Mesothelial cell of epicardium (in vitro differentiated cells): Measurements from ENCODE around the gene CALB2. TPM values are rescaled to one million over a fixed set of nuclear protein-coding genes. Genes with fewer than 3 reads are reported as not detected.
"Not testable (repeated sequence)": the region's sequence is repeated elsewhere in the genome, so short reads cannot be mapped to it uniquely, and the experiment has no call there.

Experiments used
- DNase-seq, 2 experiments: peaks; one replicate each; pipeline ENCODE4 v3.0.0; 2021; ENCODE audit warnings: low spot score in 2 of 2; ENCODE audit not compliant: unreplicated experiment in 2 of 2
- H3K27ac Mint-ChIP-seq: 2 replicates; pipeline ENCODE4 v1.8.0; 2021; ENCODE audit warnings: mixed read lengths
- H3K27me3 Mint-ChIP-seq: 2 replicates; pipeline ENCODE4 v1.8.0; 2021; ENCODE audit warnings: low read depth, mixed read lengths
- H3K36me3 Mint-ChIP-seq: 2 replicates; pipeline ENCODE4 v1.8.0; 2021; ENCODE audit warnings: mixed read lengths
- H3K4me1 Mint-ChIP-seq: 2 replicates; pipeline ENCODE4 v1.8.0; 2021; ENCODE audit warnings: mixed read lengths
- H3K4me3 Mint-ChIP-seq: 2 replicates; pipeline ENCODE4 v1.8.0; 2021; ENCODE audit warnings: mild to moderate bottlenecking, moderate library complexity, mixed read lengths
- H3K9me3 Mint-ChIP-seq: 2 replicates; pipeline ENCODE4 v1.8.0; 2021; ENCODE audit warnings: mixed read lengths
- total RNA-seq: library from RNA; stranded (reverse); gene quantifications from 3 replicates; pipeline ENCODE4 v1.2.1, GENCODE V29; 2021
- TF ChIP-seq, protein P1 (sequence below): fragments of 200-600 bp; sonication (generic); IDR thresholded peaks from one replicate; pipeline ENCODE4 v1.5.0; 2021; ENCODE audit warnings: antibody characterized with exemption; ENCODE audit not compliant: unreplicated experiment

The CALB2 gene, protein sequence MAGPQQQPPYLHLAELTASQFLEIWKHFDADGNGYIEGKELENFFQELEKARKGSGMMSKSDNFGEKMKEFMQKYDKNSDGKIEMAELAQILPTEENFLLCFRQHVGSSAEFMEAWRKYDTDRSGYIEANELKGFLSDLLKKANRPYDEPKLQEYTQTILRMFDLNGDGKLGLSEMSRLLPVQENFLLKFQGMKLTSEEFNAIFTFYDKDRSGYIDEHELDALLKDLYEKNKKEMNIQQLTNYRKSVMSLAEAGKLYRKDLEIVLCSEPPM
- total RNA-seq, result 0.22 to 0.51 TPM (median 0.25 TPM) in 3 replicates

DNA sequence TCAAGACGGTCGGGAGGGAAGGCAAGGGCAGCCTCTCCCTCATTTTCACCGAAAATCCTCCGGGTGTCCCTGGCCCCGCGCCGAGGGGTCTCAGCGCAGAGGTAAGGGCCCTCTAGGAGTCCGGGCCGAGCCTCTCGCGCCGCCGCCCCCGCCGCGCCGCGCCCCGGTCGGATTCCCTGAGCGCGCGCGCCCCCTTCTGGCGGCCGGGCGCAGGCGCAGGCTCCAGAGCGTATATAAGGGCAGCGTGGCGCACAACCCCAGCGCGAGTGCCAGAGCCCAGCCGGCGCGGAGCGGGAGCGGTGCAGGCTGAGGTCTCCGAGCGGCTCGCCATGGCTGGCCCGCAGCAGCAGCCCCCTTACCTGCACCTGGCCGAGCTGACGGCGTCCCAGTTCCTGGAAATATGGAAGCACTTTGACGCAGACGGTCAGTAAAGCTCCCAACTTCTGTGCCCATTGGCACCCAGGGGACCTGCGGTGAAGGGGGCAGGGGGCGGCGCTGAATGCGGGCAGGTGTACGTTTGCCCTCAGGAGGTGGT, at the start of gene CALB2:
Gene CALB2, plus strand, starts transcription at position 260 of the 535 bp plus-strand sequence. Its CDS starts 70 bp downstream, at position 330.
- Mint-ChIP-seq H3K9me3 (no peaks in the 10 kb centered on the region), H3K27me3 (peaks cover 75% of the 10 kb centered on the region), H3K4me1 (peaks cover 2% of the 10 kb centered on the region), H3K4me3 (peak within 1 kb of the TSS; percentile 56), H3K27ac (no peak within 1 kb of the TSS), H3K36me3 (no peaks in the 10 kb centered on the region)
- DNase-seq, result peak; percentile 68 to 86
- TF ChIP-seq, protein P1, sequence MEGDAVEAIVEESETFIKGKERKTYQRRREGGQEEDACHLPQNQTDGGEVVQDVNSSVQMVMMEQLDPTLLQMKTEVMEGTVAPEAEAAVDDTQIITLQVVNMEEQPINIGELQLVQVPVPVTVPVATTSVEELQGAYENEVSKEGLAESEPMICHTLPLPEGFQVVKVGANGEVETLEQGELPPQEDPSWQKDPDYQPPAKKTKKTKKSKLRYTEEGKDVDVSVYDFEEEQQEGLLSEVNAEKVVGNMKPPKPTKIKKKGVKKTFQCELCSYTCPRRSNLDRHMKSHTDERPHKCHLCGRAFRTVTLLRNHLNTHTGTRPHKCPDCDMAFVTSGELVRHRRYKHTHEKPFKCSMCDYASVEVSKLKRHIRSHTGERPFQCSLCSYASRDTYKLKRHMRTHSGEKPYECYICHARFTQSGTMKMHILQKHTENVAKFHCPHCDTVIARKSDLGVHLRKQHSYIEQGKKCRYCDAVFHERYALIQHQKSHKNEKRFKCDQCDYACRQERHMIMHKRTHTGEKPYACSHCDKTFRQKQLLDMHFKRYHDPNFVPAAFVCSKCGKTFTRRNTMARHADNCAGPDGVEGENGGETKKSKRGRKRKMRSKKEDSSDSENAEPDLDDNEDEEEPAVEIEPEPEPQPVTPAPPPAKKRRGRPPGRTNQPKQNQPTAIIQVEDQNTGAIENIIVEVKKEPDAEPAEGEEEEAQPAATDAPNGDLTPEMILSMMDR, result peak; percentile 93

DNA sequence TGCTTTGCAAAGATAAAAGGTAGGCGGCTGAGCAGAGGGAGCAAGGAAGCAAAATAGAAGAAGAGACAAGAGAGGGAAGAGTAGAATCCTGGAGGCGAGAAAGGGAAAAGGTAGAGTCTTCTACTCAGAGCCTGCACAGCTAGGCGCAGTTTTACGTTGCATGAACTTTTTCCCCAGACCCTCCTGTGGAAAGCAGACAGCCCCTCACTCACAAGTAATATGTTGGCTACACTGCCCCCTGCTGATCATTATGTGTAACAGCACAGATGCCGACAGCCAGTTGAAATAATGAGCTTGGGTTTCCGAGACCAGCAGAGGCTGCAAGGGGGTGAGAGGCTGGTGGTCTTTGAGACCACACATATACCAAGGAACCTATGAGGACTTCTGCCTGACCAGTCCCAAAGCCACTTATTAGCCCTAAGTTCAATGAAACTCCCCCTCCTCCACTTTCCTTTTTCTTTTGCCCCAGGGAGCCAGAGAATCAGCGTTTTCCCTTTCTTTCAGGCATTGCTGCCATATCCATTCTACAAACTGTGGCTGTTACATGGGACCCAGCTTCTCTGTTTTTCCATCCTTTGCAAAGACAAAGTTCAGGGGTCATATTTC, 46.9 kb upstream of the CALB2 start:
- H3K4me3 Mint-ChIP-seq, result no peak overlapping the region
- DNase-seq, result peak in 1 of 2 experiments; percentile 49

DNA sequence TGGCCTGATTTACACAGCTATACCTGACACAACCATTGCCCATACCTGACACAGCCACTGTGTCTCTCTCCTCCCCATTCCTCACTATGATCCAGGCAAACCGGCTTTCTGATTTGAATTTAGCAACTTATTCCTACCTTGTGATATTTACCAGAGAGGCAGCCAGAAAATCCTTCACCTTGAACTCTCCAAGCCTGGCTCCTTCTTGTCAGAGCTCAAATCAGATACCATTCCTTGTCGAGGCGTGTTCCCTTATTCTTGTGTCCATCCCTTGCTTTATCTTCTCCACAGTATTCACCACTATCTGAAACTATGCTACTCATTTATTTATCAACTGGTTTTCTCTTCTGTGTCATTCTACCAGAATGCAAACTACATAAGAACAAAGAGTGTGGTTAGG, 44.9 kb upstream of the CALB2 start:
- H3K4me1 Mint-ChIP-seq, H3K27ac Mint-ChIP-seq, H3K9me3 Mint-ChIP-seq, H3K36me3 Mint-ChIP-seq, H3K4me3 Mint-ChIP-seq, DNase-seq: not testable (repeated sequence)
- H3K27me3 Mint-ChIP-seq, result peaks cover 44% of the 10 kb centered on the region

More for the DNA sequence above, 46.9 kb upstream of the CALB2 start:
- Mint-ChIP-seq H3K27me3 (peaks cover 51% of the 10 kb centered on the region), H3K27ac (no peak overlapping the region), H3K4me1 (no peaks in the 10 kb centered on the region), H3K9me3 (no peaks in the 10 kb centered on the region), H3K36me3 (no peaks in the 10 kb centered on the region)
- TF ChIP-seq, protein P1, result peak; percentile 97

DNA sequence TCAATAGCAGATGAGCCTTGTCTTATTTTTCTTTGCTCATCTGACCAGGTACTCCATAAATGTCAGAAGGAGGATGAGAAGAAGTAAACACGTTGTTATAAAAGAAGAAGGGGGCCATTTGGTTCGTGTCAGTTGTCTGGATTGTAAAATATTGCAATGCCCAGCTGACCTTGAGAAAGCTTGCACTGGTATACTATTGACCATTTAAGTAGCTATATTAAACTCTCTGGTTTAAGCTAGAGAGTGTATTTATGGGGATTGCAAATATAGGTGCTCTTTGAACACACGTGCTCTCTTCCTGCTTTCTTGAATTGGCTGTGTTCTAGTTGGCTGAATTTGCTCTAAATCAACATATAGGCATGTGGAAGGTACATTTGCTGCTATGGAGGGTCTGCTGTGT, 43.3 kb upstream of the CALB2 start:
- H3K27me3 Mint-ChIP-seq, result peaks cover 37% of the 10 kb centered on the region
- H3K27ac Mint-ChIP-seq, result no peak overlapping the region
- H3K36me3 Mint-ChIP-seq, result no peaks in the 10 kb centered on the region

DNA sequence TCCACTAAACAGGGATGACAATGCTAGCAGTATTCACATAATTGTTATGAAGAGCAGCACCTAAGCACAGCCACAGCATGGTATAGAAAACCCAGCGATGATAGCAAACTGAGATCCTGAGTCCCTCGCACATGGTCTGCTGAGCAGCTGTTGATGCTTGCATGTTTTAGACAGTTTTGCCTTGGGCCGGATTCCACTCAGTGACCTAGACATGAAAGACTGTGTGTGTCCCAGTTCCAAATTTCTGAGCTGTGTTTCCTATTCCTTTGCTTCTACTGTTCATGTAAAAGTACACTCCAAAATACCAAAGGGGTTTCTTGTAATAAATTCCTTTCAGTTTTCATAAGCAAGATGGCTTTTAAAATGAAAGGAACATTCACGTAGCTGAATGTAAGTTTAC, 38.5 kb upstream of the CALB2 start:
- Mint-ChIP-seq H3K27me3 (peaks cover 24% of the 10 kb centered on the region), H3K27ac (no peak overlapping the region), H3K4me3 (no peak overlapping the region), H3K4me1 (no peaks in the 10 kb centered on the region), H3K9me3 (no peaks in the 10 kb centered on the region), H3K36me3 (no peaks in the 10 kb centered on the region)
- no peak for DNase-seq
- TF ChIP-seq, protein P1, result no peak

More for the DNA sequence above, 43.3 kb upstream of the CALB2 start:
- Mint-ChIP-seq H3K4me3 (no peak overlapping the region), H3K4me1 (no peaks in the 10 kb centered on the region), H3K9me3 (no peaks in the 10 kb centered on the region)
- TF ChIP-seq, protein P1, result no peak
- no peak for DNase-seq

DNA sequence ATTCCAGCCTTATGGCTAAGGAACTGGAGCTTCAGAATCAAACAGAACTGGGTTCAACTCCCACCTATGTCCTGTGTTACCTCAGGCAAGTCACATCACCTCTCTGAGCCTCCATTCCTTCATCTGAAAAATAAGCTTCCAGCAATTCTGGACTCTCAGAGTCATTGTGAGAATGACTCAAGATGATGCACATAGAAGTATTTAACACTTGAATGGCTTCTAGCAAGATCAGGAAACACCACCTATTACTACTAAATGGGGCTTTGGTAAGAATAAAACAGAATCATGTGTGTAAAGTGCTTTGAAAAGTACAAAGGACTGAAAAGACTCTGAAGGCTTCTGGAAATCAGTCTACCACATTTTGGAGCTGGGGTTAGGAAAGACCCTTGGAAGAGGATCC, 30.8 kb upstream of the CALB2 start:
- Mint-ChIP-seq H3K4me1 (no peaks in the 10 kb centered on the region), H3K4me3 (no peak overlapping the region)

More for the DNA sequence above, 30.8 kb upstream of the CALB2 start:
- Mint-ChIP-seq H3K27ac (no peak overlapping the region), H3K9me3 (peaks cover 9% of the 10 kb centered on the region), H3K36me3 (no peaks in the 10 kb centered on the region), H3K27me3 (peaks cover 13% of the 10 kb centered on the region)
- TF ChIP-seq, protein P1, result no peak
- DNase-seq, result no peak
